Neural crest cell (in vitro differentiated cells): Measurements from ENCODE around the gene OR10H4. TPM values are rescaled to one million over a fixed set of nuclear protein-coding genes. Genes with fewer than 3 reads are reported as not detected.
"Not testable (repeated sequence)": the region's sequence is repeated elsewhere in the genome, so short reads cannot be mapped to it uniquely, and the experiment has no call there.

Source experiments
- DNase-seq: peaks from one replicate; pipeline ENCODE4 v3.0.0; 2021; ENCODE audit warnings: low read depth, mixed read lengths, low spot score
- H3K27ac Mint-ChIP-seq: one replicate; pipeline ENCODE4 v1.8.0; 2021; ENCODE audit warnings: mild to moderate bottlenecking, mixed read lengths; ENCODE audit not compliant: unreplicated experiment
- H3K27me3 Mint-ChIP-seq: 2 replicates; pipeline ENCODE4 v1.8.0; 2021; ENCODE audit warnings: low read depth, mild to moderate bottlenecking, mixed read lengths
- H3K36me3 Mint-ChIP-seq: 2 replicates; pipeline ENCODE4 v1.8.0; 2021; ENCODE audit warnings: low read depth, mild to moderate bottlenecking, mixed read lengths
- H3K4me1 Mint-ChIP-seq: 2 replicates; pipeline ENCODE4 v1.8.0; 2021; ENCODE audit warnings: mixed read lengths
- H3K4me3 Mint-ChIP-seq: one replicate; pipeline ENCODE4 v1.8.0; 2021; ENCODE audit warnings: mild to moderate bottlenecking, mixed read lengths
- H3K9me3 Mint-ChIP-seq: 2 replicates; pipeline ENCODE4 v1.8.0; 2021; ENCODE audit warnings: mixed read lengths
- CTCF ChIP-seq: fragments of 200-600 bp; sonication (generic); conservative IDR thresholded peaks from 2 replicates; pipeline ENCODE4 v1.5.0; 2021; ENCODE audit warnings: antibody characterized with exemption, mild to moderate bottlenecking
- long read RNA-seq: library from polyadenylated mRNA; unstranded; transcript quantifications from one replicate; pipeline ENCODE4 v2.0.0, GENCODE V29; 2020
- total RNA-seq: library from RNA; stranded (reverse); gene quantifications from 2 replicates; pipeline ENCODE4 v1.2.1, GENCODE V29; 2021

OR10H4 gene, protein sequence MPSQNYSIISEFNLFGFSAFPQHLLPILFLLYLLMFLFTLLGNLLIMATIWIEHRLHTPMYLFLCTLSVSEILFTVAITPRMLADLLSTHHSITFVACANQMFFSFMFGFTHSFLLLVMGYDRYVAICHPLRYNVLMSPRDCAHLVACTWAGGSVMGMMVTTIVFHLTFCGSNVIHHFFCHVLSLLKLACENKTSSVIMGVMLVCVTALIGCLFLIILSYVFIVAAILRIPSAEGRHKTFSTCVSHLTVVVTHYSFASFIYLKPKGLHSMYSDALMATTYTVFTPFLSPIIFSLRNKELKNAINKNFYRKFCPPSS
- total RNA-seq = not detected in 2 replicates
- long read RNA-seq = 0 reads

- no peak for DNase-seq
- TF ChIP-seq CTCF = no peak
- Mint-ChIP-seq H3K36me3 (peaks cover 7% of the 10 kb centered on the region), H3K27ac (no peak within 1 kb of the TSS), H3K4me3 (no peak within 1 kb of the TSS), H3K27me3 (no peaks in the 10 kb centered on the region), H3K4me1 (no peaks in the 10 kb centered on the region), H3K9me3 (peaks cover 12% of the 10 kb centered on the region)
Observed at GRCh38 chr19:15948223-15949058, at the start of gene OR10H4. Gene OR10H4, plus strand, starts transcription at chr19:15949008. Its CDS starts 0 bp downstream, at chr19:15949008.

GRCh38 chr19:15899561-15899960 lies 49.2 kb upstream of the OR10H4 start:
- H3K27me3 Mint-ChIP-seq, H3K36me3 Mint-ChIP-seq, DNase-seq, H3K4me1 Mint-ChIP-seq, H3K27ac Mint-ChIP-seq, H3K4me3 Mint-ChIP-seq: not testable (repeated sequence)
- H3K9me3 Mint-ChIP-seq = peaks cover 14% of the 10 kb centered on the region

DNA sequence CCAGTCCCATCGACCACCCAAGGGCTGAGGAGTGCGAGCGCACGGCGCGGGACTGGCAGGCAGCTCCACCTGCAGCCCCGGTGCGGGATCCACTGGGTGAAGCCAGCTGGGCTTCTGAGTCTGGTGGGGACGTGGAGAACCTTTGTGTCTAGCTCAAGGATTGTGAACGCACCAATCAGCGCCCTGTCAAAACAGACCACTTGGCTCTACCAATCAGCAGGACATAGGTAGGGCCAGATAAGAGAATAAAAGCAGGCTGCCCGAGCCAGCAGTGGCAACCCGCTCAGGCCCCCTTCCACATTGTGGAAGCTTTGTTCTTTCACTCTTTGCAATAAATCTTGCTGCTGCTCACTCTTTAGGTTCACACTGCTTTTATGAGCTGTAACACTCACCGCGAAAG lies 48.8 kb upstream of the OR10H4 start:
- not testable (repeated sequence) for H3K4me1 Mint-ChIP-seq, H3K36me3 Mint-ChIP-seq, H3K4me3 Mint-ChIP-seq, H3K27ac Mint-ChIP-seq, DNase-seq, H3K27me3 Mint-ChIP-seq
- H3K9me3 Mint-ChIP-seq = peaks cover 14% of the 10 kb centered on the region

- DNase-seq = no peak
- H3K4me1 Mint-ChIP-seq = no peaks in the 10 kb centered on the region
- no peak overlapping the region for H3K4me3 Mint-ChIP-seq
- H3K36me3 Mint-ChIP-seq = peaks cover 6% of the 10 kb centered on the region
- TF ChIP-seq CTCF = no peak
- H3K27me3 Mint-ChIP-seq = no peaks in the 10 kb centered on the region
- H3K27ac Mint-ChIP-seq = no peak overlapping the region
- peaks cover 14% of the 10 kb centered on the region for H3K9me3 Mint-ChIP-seq
Observed at GRCh38 chr19:15900504-15900903, 48.3 kb upstream of the OR10H4 start.

DNA sequence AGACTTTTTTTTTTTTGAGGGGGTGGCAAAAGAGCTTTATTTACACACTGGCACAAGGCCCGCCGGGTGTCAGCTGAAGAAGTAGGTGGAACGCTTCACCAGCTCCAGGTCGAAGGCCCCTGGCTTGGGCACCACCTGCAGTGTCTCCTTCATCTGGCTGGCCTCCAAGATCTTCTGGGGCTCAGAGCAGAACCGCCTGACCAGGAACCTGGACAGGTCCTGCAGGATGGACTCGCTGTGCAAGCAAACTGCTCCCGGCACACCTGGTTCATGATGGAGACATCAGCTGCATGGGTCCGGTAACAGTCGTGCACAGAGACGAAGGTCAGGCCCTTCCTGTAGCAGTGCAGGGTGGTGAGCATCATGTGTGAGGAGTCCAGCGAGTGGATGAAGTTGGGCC lies 46.6 kb upstream of the OR10H4 start:
- no peak for TF ChIP-seq CTCF
- no peaks in the 10 kb centered on the region for H3K4me1 Mint-ChIP-seq
- H3K9me3 Mint-ChIP-seq = peaks cover 3% of the 10 kb centered on the region
- no peaks in the 10 kb centered on the region for H3K27me3 Mint-ChIP-seq
- H3K4me3 Mint-ChIP-seq = no peak overlapping the region
- H3K27ac Mint-ChIP-seq = no peak overlapping the region
- DNase-seq = no peak
- no peaks in the 10 kb centered on the region for H3K36me3 Mint-ChIP-seq

- H3K4me1 Mint-ChIP-seq, H3K27me3 Mint-ChIP-seq, H3K27ac Mint-ChIP-seq: not testable (repeated sequence)
Observed at GRCh38 chr19:15902898-15903297, 45.9 kb upstream of the OR10H4 start.

DNA sequence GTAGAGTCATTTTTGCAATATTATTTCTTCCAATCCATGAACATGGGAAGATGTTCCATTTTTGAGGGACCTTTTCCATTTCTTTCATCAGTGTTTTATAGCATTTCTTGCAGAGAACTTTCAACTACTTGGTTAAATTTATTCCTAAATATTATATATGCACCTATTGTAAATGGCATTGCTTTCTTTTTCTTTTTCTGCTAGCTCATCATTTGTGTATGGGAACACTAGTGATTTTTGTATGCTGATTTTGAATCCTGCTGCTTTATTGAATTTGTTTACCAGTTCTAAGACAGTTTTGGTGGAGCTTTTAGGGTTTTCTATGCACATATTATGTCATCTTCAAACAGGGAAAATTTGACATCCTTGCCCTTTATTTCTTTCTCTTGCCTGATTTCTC lies 43.8 kb upstream of the OR10H4 start:
- Mint-ChIP-seq H3K36me3 (no peaks in the 10 kb centered on the region), H3K27ac (no peak overlapping the region), H3K4me3 (no peak overlapping the region), H3K4me1 (no peaks in the 10 kb centered on the region), H3K27me3 (no peaks in the 10 kb centered on the region), H3K9me3 (no peaks in the 10 kb centered on the region)
- TF ChIP-seq CTCF = no peak
- DNase-seq = no peak

More at GRCh38 chr19:15902898-15903297, 45.9 kb upstream of the OR10H4 start:
- not testable (repeated sequence) for H3K4me3 Mint-ChIP-seq, DNase-seq, H3K9me3 Mint-ChIP-seq, H3K36me3 Mint-ChIP-seq
